ENCODE measurements around the gene SPAG16.

DNA sequence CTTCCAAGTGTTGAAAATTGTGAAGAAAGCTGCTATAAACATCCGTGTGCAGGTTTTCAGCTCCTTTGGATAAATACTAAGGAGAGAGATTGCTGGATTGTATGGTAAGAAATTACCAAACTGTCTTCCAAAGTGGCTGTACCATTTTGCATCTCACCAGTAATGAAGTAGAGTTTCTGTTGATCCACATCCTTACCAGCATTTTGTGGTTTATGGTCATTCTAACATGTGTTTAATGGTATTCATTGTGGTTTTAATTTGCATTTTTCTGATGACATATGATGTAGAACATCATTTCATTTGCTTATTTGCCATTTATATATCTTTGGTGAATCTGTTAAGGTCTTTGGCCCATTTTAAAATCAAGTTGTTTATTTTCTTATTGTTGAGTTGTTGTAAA is 260.7 kb downstream of the SPAG16 start:
- TF ChIP-seq, protein P1, sequence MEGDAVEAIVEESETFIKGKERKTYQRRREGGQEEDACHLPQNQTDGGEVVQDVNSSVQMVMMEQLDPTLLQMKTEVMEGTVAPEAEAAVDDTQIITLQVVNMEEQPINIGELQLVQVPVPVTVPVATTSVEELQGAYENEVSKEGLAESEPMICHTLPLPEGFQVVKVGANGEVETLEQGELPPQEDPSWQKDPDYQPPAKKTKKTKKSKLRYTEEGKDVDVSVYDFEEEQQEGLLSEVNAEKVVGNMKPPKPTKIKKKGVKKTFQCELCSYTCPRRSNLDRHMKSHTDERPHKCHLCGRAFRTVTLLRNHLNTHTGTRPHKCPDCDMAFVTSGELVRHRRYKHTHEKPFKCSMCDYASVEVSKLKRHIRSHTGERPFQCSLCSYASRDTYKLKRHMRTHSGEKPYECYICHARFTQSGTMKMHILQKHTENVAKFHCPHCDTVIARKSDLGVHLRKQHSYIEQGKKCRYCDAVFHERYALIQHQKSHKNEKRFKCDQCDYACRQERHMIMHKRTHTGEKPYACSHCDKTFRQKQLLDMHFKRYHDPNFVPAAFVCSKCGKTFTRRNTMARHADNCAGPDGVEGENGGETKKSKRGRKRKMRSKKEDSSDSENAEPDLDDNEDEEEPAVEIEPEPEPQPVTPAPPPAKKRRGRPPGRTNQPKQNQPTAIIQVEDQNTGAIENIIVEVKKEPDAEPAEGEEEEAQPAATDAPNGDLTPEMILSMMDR (conservative IDR thresholded peaks at IDR 0.05): no peak
- TF ChIP-seq ZFX (IDR thresholded peaks at IDR 0.05): no peak
